Measurements from ENCODE around the gene MFAP4. TPM values are rescaled to one million over a fixed set of nuclear protein-coding genes. Genes with fewer than 3 reads are reported as not detected.

MFAP4 gene
- total RNA-seq, 1 experiment from 2014 or later, result not detected

DNA sequence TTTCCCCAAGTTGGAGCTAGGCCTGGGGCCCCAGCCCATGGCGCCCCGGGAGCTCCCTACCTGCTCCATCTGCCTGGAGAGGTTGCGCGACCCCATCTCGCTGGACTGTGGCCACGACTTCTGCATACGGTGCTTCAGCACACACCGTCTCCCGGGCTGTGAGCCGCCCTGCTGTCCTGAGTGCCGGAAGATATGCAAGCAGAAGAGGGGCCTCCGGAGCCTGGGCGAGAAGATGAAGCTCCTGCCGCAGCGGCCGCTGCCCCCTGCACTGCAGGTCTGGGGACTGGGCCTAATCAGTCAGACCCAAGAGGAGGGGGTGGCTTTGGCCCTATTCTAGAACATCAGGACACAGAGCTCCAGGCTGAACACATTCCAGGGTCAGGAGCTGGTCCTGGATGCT, 25.5 kb upstream of the MFAP4 start:
- TF ChIP-seq CTCF (conservative IDR thresholded peaks at IDR 0.05), result no peak
- TF ChIP-seq EZH2 (IDR thresholded peaks at IDR 0.05; ENCODE audit: low read depth), result no peak
- Histone ChIP-seq H2AFZ (no peak overlapping the region), H3F3A (ENCODE audit: insufficient read depth, low read depth) (0 out of 2 replicates have a peak, but pooled peaks cover 8% of the 10 kb centered on the region), H3K4me3 (no peak overlapping the region), H3K79me2 (ENCODE audit: low read depth) (no peaks in the 10 kb centered on the region), H3K9me3 (ENCODE audit: insufficient read depth, low read depth) (no peaks in the 10 kb centered on the region), H3K36me3 (ENCODE audit: low read depth) (no peaks in the 10 kb centered on the region), H3K9me2 (ENCODE audit: insufficient read depth) (no peaks in the 10 kb centered on the region), H3K27me3 (ENCODE audit: insufficient read depth, low read depth) (no peaks in the 10 kb centered on the region), H3K27ac (no peak overlapping the region), H3K4me2 (no peak overlapping the region), H4K20me1 (ENCODE audit: insufficient read depth) (no peaks in the 10 kb centered on the region), H3K4me1 (replicated peaks; ENCODE audit: insufficient read depth) (no peaks in the 10 kb centered on the region; the same call in 1 of the 2 replicates)
- BruUV-seq (replicated peaks), result no TSS peak
- ChIA-PET CTCF (no interaction called here), POLR2A (ENCODE audit: unreplicated experiment) (no interaction called here)
- intact Hi-C loops (cut with micrococcal nuclease; ENCODE audit: unreplicated experiment), result no loop called here
- no peak for DNase-seq

DNA sequence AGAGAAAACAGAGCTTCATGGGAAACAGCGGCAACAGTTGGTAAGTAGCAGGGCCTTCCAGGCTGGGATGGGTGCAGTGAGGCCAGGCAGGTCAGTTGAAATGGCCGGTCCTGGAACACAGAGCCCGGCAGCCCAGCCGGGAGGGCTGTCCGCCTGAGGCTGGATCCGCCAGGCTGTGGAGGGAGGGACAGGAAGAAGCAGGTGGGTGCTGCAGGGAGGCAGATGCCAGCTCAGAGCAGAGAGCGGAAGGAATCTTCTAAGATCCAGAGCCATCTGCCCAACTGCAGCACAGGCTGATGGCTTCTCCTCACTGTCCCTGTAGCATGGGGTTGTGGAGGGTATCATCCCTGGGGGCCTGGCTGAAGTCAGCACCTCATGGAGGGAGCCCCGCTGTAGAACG, 24.6 kb upstream of the MFAP4 start:
- CTCF ChIA-PET, result interaction anchor here (0.6 kb wide), 1 partner anchor 102 kb away, joined by 9 read pairs; no protein-coding TSS in a partner anchor
- POLR2A ChIA-PET (ENCODE audit: unreplicated experiment), result no interaction called here

DNA sequence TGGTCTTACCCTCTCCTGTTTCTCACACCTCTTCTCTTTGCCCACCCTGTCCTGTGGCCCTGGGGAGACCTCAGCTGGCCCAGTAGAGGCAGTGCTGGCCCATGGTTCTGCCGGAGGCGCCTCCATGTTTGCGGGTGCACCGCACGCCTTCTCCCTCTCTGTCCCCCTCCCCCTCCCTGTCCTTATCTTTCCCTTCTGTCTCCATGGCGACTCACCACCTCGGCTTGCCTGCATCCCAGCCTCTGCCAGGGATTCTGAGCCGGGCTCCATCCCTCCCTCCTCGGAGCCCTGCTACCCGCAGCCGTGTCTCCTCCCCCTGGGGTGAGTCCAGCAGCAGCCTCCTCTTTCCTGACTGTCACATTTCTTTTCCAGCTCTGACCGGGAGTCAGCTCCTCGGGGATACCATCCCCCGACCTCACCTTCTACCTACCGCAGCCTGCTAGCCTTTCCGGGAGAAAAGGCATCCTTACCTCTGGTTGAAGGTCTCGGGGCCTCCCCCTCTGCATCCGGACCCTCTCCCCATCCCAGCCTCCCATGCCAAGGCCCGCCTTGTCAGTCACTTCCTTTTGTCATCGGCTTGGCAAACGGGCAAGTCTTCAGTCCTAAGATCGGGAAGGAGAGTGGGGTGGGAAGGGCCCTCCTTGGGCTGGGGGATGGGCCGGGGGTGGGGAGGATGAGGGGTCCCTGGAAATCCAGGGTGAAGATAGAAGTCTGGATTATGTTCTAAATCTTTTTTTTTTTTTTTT, 24.1 kb upstream of the MFAP4 start, which contains the start of gene RNF112:
TSS of gene RNF112 (plus strand) at position 358 of the 746 bp plus-strand sequence. CDS start at position 535, 177 bp downstream.
- H4K20me1 ChIP-seq (ENCODE audit: insufficient read depth), result no peaks in the 10 kb centered on the region
- no peaks in the 10 kb centered on the region for H3K9me2 ChIP-seq (ENCODE audit: insufficient read depth)
- CTCF ChIA-PET, result interaction anchor here (0.6 kb wide), 1 partner anchor 102 kb away, joined by 9 read pairs; no protein-coding TSS in a partner anchor
- POLR2A ChIA-PET (ENCODE audit: unreplicated experiment), result no interaction called here
- no peak within 1 kb of the TSS for H3K4me2 ChIP-seq
- no peak within 1 kb of the TSS for H3K4me3 ChIP-seq
- H3K27ac ChIP-seq, result no peak within 1 kb of the TSS
- no peaks in the 10 kb centered on the region; the same call in 1 of the 2 replicates for H3K4me1 ChIP-seq (replicated peaks; ENCODE audit: insufficient read depth)
- H3K36me3 ChIP-seq (ENCODE audit: low read depth), result no peaks in the 10 kb centered on the region
- no peaks in the 10 kb centered on the region for H3K79me2 ChIP-seq (ENCODE audit: low read depth)
- H2AFZ ChIP-seq, result no peak within 1 kb of the TSS
- no peak for DNase-seq
- H3K27me3 ChIP-seq (ENCODE audit: insufficient read depth, low read depth), result no peaks in the 10 kb centered on the region
- no peak for TF ChIP-seq EZH2 (IDR thresholded peaks at IDR 0.05; ENCODE audit: low read depth)
- BruUV-seq (replicated peaks), result no TSS peak
- no peaks in the 10 kb centered on the region for H3K9me3 ChIP-seq (ENCODE audit: insufficient read depth, low read depth)
- H3F3A ChIP-seq (ENCODE audit: insufficient read depth, low read depth), result 0 out of 2 replicates have a peak, but pooled peaks cover 8% of the 10 kb centered on the region
- intact Hi-C loops (cut with micrococcal nuclease; ENCODE audit: unreplicated experiment), result no loop called here

More for the DNA sequence above, 24.6 kb upstream of the MFAP4 start:
- H3K27me3 ChIP-seq (ENCODE audit: insufficient read depth, low read depth), result no peaks in the 10 kb centered on the region
- no peak overlapping the region for H3K4me2 ChIP-seq
- no peaks in the 10 kb centered on the region for H3K9me3 ChIP-seq (ENCODE audit: insufficient read depth, low read depth)
- intact Hi-C loops (cut with micrococcal nuclease; ENCODE audit: unreplicated experiment), result no loop called here
- H3K27ac ChIP-seq, result no peak overlapping the region
- H3K79me2 ChIP-seq (ENCODE audit: low read depth), result no peaks in the 10 kb centered on the region
- H3K9me2 ChIP-seq (ENCODE audit: insufficient read depth), result no peaks in the 10 kb centered on the region
- no peak overlapping the region for H2AFZ ChIP-seq
- TF ChIP-seq EZH2 (IDR thresholded peaks at IDR 0.05; ENCODE audit: low read depth) (no peak), CTCF (conservative IDR thresholded peaks at IDR 0.05) (no peak)
- H3K4me3 ChIP-seq, result no peak overlapping the region
- no TSS peak for BruUV-seq (replicated peaks)
- 0 out of 2 replicates have a peak, but pooled peaks cover 8% of the 10 kb centered on the region for H3F3A ChIP-seq (ENCODE audit: insufficient read depth, low read depth)
- no peak for DNase-seq
- no peaks in the 10 kb centered on the region; the same call in 1 of the 2 replicates for H3K4me1 ChIP-seq (replicated peaks; ENCODE audit: insufficient read depth)
- H4K20me1 ChIP-seq (ENCODE audit: insufficient read depth), result no peaks in the 10 kb centered on the region
- H3K36me3 ChIP-seq (ENCODE audit: low read depth), result no peaks in the 10 kb centered on the region

Data from PC-9 (cell line).